Astrocyte (in vitro differentiated cells and primary cell): ENCODE results near the gene CWH43. TPM values are rescaled to one million over a fixed set of nuclear protein-coding genes. Genes with fewer than 3 reads are reported as not detected.

ENCODE experiments used
- DNase-seq: peaks from one replicate; pipeline ENCODE4 v3.0.0-alpha.2; 2010; ENCODE audit warnings: low read depth
- FAIRE-seq: peaks from 2 replicates; lab custom pipeline; 2011; peaks lifted over from hg19 to GRCh38; lab: Jason Lieb, UNC
- H2AFZ ChIP-seq: 2 replicates; pipeline ENCODE4 v1.6.0; 2012; ENCODE audit warnings: low read depth, low read length, inconsistent platforms
- H3K27ac ChIP-seq: 2 replicates; pipeline ENCODE4 v1.5.1; 2011; ENCODE audit warnings: low read depth, low read length, inconsistent platforms
- H3K27me3 ChIP-seq: 2 replicates; pipeline ENCODE4 v1.6.0; 2011; ENCODE audit warnings: low read length, inconsistent platforms; ENCODE audit not compliant: insufficient read depth
- H3K36me3 ChIP-seq: 2 replicates; pipeline ENCODE4 v1.5.1; 2011; ENCODE audit warnings: low read length, inconsistent platforms; ENCODE audit not compliant: insufficient read depth
- H3K4me1 ChIP-seq: 2 replicates; pipeline ENCODE4 v1.5.1; 2011; ENCODE audit warnings: low read length, inconsistent platforms; ENCODE audit not compliant: insufficient read depth
- H3K4me2 ChIP-seq: 2 replicates; pipeline ENCODE4 v1.6.0; 2012; ENCODE audit warnings: low read length, inconsistent platforms
- H3K4me3 ChIP-seq: 2 replicates; pipeline ENCODE4 v1.5.1; 2011; ENCODE audit warnings: low read depth, mild to moderate bottlenecking, low read length, inconsistent platforms; ENCODE audit not compliant: insufficient read depth
- H3K79me2 ChIP-seq: 2 replicates; pipeline ENCODE4 v1.6.0; 2012; ENCODE audit warnings: mild to moderate bottlenecking, low read length, inconsistent platforms; ENCODE audit not compliant: insufficient read depth
- H3K9ac ChIP-seq: 2 replicates; pipeline ENCODE4 v1.6.0; 2012; ENCODE audit warnings: mild to moderate bottlenecking, low read length, inconsistent platforms
- H3K9me3 ChIP-seq: 2 replicates; pipeline ENCODE4 v1.5.1; 2012; ENCODE audit warnings: low read depth, mild to moderate bottlenecking, low read length, inconsistent platforms; ENCODE audit not compliant: insufficient read depth
- H4K20me1 ChIP-seq: 2 replicates; pipeline ENCODE4 v1.6.0; 2012; ENCODE audit warnings: low read length, inconsistent platforms; ENCODE audit not compliant: insufficient read depth
- H3K27ac Mint-ChIP-seq: one replicate; pipeline ENCODE4 v1.8.0; 2021; ENCODE audit warnings: mild to moderate bottlenecking, mixed read lengths; ENCODE audit not compliant: unreplicated experiment
- H3K27me3 Mint-ChIP-seq: one replicate; pipeline ENCODE4 v1.8.0; 2021; ENCODE audit warnings: low read depth, mixed read lengths; ENCODE audit not compliant: unreplicated experiment
- H3K36me3 Mint-ChIP-seq: one replicate; pipeline ENCODE4 v1.8.0; 2021; ENCODE audit warnings: low read depth, mixed read lengths; ENCODE audit not compliant: unreplicated experiment
- H3K4me1 Mint-ChIP-seq: one replicate; pipeline ENCODE4 v1.8.0; 2021; ENCODE audit warnings: low read depth, mixed read lengths; ENCODE audit not compliant: unreplicated experiment
- H3K4me3 Mint-ChIP-seq: one replicate; pipeline ENCODE4 v1.8.0; 2021; ENCODE audit warnings: mild to moderate bottlenecking, moderate library complexity, mixed read lengths; ENCODE audit not compliant: unreplicated experiment
- H3K9me3 Mint-ChIP-seq: one replicate; pipeline ENCODE4 v1.8.0; 2021; ENCODE audit warnings: mild to moderate bottlenecking, mixed read lengths; ENCODE audit not compliant: unreplicated experiment
- EZH2 ChIP-seq: IDR thresholded peaks from 2 replicates; pipeline ENCODE4 v1.6.1; 2012; ENCODE audit warnings: mild to moderate bottlenecking, low read length, inconsistent platforms; ENCODE audit not compliant: insufficient read depth
- total RNA-seq: library from RNA; stranded (reverse); gene quantifications from 2 replicates; pipeline ENCODE4 v1.2.1, GENCODE V29; 2021
- TF ChIP-seq, protein P1 (sequence below): IDR thresholded peaks from 2 replicates; pipeline ENCODE4 v1.5.1; 2011; ENCODE audit warnings: low read depth, mild to moderate bottlenecking, inconsistent platforms, low read length, moderate library complexity; ENCODE audit not compliant: insufficient read depth

The CWH43 gene
- total RNA-seq, 1 donor from 2014 or later: not detected

DNA sequence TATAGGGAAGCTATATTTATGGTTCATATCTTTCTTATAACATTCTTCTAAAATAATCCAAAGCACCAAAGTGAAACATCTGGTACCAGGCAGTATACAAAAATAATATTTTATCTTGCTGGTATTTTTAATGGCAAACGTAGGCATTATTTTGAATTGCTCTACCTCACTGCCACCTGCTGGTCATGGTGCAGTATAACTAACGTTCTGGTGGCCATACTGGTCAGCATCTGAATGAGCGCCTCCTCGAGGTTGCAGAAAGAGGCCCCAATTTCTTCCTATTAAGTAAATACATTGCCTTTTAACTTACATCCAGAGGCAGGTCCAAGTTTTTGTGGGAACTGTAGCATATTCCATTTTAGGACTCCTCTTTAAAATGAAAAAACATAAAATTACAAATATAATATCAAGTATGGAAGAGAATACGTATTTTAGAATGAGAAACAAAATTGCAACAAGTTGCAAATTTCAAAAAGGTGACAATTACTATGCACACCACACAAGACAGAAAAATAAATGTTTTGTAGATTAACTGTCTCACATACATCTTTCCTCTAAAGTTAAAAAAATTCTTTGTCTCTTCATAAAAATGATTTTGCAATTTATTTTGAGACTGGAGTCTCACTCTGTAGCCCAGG, 22.9 kb upstream of the CWH43 start:
- H3K36me3 Mint-ChIP-seq: no peaks in the 10 kb centered on the region
- no peak overlapping the region for H3K27ac ChIP-seq
- H3K36me3 ChIP-seq: no peaks in the 10 kb centered on the region
- H3K27me3 ChIP-seq: no peaks in the 10 kb centered on the region
- DNase-seq (peak; percentile 68), FAIRE-seq (no peak)
- no peak overlapping the region for H3K9ac ChIP-seq
- TF ChIP-seq EZH2: no peak
- TF ChIP-seq, protein P1, sequence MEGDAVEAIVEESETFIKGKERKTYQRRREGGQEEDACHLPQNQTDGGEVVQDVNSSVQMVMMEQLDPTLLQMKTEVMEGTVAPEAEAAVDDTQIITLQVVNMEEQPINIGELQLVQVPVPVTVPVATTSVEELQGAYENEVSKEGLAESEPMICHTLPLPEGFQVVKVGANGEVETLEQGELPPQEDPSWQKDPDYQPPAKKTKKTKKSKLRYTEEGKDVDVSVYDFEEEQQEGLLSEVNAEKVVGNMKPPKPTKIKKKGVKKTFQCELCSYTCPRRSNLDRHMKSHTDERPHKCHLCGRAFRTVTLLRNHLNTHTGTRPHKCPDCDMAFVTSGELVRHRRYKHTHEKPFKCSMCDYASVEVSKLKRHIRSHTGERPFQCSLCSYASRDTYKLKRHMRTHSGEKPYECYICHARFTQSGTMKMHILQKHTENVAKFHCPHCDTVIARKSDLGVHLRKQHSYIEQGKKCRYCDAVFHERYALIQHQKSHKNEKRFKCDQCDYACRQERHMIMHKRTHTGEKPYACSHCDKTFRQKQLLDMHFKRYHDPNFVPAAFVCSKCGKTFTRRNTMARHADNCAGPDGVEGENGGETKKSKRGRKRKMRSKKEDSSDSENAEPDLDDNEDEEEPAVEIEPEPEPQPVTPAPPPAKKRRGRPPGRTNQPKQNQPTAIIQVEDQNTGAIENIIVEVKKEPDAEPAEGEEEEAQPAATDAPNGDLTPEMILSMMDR: peak; percentile 100
- H3K27ac Mint-ChIP-seq: no peak overlapping the region
- H4K20me1 ChIP-seq: no peaks in the 10 kb centered on the region
- H3K4me3 ChIP-seq: no peak overlapping the region
- H3K4me1 Mint-ChIP-seq: peaks cover 12% of the 10 kb centered on the region
- no peaks in the 10 kb centered on the region for H3K9me3 Mint-ChIP-seq
- no peak overlapping the region for H3K4me3 Mint-ChIP-seq
- H3K4me1 ChIP-seq: peaks cover 6% of the 10 kb centered on the region
- no peaks in the 10 kb centered on the region for H3K79me2 ChIP-seq
- H3K9me3 ChIP-seq: no peaks in the 10 kb centered on the region
- H3K27me3 Mint-ChIP-seq: no peaks in the 10 kb centered on the region
- H2AFZ ChIP-seq: no peak overlapping the region
- H3K4me2 ChIP-seq: no peak overlapping the region

DNA sequence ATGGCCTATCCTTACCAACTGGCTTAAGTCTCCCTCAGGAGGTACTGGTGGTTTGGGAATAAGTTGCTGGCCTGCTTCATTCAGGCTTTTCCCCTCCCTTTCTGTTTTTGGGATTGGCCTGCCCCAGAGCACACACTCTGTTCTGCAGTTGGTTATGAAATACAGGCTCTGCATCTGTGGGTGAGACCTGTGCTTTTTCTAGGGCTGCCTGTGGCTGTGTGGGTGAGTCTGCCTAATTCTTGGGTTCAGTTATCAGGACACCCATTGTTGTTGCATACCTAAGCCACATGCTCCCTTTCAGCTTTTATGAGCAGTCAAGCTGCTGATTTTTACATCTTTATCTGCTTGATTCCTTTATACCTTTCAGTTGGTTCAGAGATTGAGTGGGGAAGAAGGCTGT, 19.0 kb upstream of the CWH43 start:
- Mint-ChIP-seq H3K4me1 (peaks cover 26% of the 10 kb centered on the region), H3K9me3 (no peaks in the 10 kb centered on the region), H3K27ac (no peak overlapping the region), H3K27me3 (no peaks in the 10 kb centered on the region), H3K36me3 (no peaks in the 10 kb centered on the region), H3K4me3 (no peak overlapping the region)
- Histone ChIP-seq H3K9me3 (no peaks in the 10 kb centered on the region), H3K27ac (no peak overlapping the region), H4K20me1 (no peaks in the 10 kb centered on the region), H3K4me1 (peaks cover 21% of the 10 kb centered on the region), H3K4me2 (no peak overlapping the region), H3K4me3 (no peak overlapping the region), H3K36me3 (no peaks in the 10 kb centered on the region), H3K9ac (no peak overlapping the region), H2AFZ (no peak overlapping the region), H3K27me3 (no peaks in the 10 kb centered on the region), H3K79me2 (no peaks in the 10 kb centered on the region)
- TF ChIP-seq, protein P1: no peak
- FAIRE-seq (no peak), DNase-seq (peak; percentile 48)

DNA sequence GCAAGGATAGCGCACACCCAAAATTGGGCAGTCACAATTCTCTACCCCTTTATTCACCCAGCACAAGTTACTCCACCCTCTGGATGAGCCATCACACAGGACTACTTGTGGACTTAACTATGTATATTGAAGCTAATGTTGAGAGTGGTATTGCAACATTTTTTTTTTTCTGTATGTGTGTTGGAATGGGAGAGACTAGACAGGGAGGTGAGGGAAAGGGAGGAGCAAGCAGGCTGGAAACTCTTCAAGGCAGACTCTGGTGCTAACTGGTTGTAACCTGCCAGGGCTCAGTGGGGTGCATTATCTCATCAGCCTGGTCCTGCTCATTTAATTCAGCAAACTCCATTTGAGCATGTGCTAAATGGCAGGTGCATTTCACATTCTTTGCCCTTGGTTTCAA, 18.4 kb upstream of the CWH43 start:
- H3K79me2 ChIP-seq: no peaks in the 10 kb centered on the region
- H3K4me2 ChIP-seq: no peak overlapping the region
- peak; percentile 6 for DNase-seq
- no peak for FAIRE-seq
- Mint-ChIP-seq H3K4me1 (peaks cover 26% of the 10 kb centered on the region), H3K9me3 (no peaks in the 10 kb centered on the region), H3K36me3 (no peaks in the 10 kb centered on the region), H3K27ac (no peak overlapping the region), H3K27me3 (no peaks in the 10 kb centered on the region), H3K4me3 (no peak overlapping the region)
- H3K4me1 ChIP-seq: peaks cover 21% of the 10 kb centered on the region
- no peaks in the 10 kb centered on the region for H3K9me3 ChIP-seq
- H3K9ac ChIP-seq: no peak overlapping the region
- no peaks in the 10 kb centered on the region for H3K27me3 ChIP-seq
- H4K20me1 ChIP-seq: no peaks in the 10 kb centered on the region
- H3K4me3 ChIP-seq: no peak overlapping the region
- H3K27ac ChIP-seq: no peak overlapping the region
- H2AFZ ChIP-seq: no peak overlapping the region
- H3K36me3 ChIP-seq: no peaks in the 10 kb centered on the region
- TF ChIP-seq, protein P1: no peak
- TF ChIP-seq EZH2: no peak
